CD1c-positive myeloid dendritic cell (primary cell): ENCODE measurements around the gene MAGI1.
"Not testable (repeated sequence)": the region's sequence is repeated elsewhere in the genome, so short reads cannot be mapped to it uniquely, and the experiment has no call there.

Source experiments
- DNase-seq: peaks from one replicate; pipeline ENCODE4 v3.0.0-alpha.2; 2016; ENCODE audit errors: extremely low spot score

Gene MAGI1

GRCh38 chr3:65877160-65877559, 161.6 kb downstream of the MAGI1 start:
- no peak for DNase-seq

GRCh38 chr3:65876028-65876420, 162.7 kb downstream of the MAGI1 start:
- DNase-seq = no peak

DNA sequence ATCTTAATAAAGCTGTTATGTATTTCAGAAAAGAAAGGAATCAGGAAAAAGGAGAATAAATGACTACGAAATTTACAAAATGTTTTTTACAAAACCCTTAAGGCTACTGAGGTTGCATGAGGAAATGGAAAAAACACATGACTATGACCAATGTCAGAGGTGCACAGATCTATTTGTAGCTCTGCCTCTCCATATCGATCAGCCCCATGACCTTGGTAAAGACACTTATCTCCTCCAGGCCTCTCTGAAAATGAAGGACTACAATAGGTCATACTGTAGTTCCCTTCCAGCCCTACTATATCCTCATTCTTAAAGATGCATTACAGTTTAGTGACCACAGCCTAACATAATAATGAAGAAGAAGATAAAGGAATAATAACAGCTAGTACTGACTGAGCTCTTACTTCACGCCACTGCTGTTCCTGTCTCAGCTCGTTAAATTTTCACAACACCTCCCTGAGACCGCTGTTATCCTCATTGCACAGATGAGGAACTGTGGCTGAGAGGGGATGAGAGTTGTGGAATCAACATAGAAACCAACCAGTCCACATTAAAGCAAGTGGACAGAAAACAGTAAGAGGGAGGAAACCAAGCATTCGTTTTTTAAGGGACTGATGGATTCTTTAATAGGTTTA, 163.2 kb downstream of the MAGI1 start:
- DNase-seq = no peak

- DNase-seq = no peak
These were observed 164.8 kb downstream of the MAGI1 start for GRCh38 chr3:65873869-65874268.

DNA sequence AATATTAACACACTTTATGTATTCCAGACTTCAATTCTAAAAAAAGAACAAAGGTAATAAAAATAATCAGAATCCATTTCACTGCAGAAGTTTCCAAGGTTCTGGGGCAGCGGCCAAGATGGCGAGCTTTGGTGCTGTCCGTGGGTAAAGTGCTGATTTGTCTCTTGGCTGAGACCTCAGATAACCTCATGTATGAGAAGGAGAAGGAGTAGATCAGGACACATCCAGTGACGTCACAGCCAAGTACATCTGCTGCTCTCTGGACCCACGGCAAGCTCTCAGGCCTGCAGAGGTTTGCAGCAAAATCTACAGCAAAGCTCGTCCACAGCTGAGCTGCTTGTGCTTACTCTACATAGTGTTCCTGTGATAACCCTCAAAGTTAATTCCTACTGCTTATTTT, 165.7 kb downstream of the MAGI1 start:
- no peak for DNase-seq

DNA sequence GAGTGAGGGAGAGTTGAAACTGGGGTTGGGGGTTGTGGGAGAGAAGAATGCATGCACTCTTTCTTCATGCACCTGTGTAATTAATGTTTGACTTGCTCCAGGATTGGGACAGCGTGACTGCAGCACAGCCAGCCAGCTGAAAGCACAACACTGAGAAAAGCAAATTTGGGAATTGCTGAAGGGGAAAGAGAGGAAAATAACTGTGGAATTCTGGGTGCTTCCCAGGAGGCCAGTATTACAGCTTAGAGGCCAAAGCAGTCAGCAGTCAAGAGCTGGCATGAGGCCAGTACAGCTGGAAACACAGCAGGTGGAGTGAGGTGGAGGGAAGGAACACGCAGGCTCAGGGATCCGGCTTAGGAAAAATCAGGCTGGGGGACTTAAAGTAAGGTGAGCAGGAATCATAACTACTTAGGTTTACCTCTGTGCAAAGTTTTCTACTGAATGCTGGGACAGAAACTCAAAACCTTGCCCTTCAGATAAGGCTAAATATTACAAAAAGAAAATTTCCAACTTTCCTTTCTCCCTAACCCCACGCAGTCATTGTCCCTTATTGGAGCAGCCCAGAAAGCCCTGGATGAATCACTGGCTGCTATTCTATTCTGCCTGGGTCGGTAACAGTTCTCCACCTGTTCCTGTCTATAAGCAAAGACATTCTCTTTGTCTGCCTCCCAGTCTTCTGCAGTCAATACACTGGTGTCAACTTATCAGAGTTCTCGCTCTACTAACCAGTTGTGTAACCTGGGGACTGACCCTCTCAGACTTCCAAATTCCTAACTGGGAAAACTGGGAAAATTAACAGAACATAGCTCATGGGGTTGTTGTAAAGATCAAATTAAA, 167.2 kb downstream of the MAGI1 start:
- no peak for DNase-seq

- DNase-seq = no peak
These were observed 168.9 kb downstream of the MAGI1 start for GRCh38 chr3:65869798-65870197.

DNA sequence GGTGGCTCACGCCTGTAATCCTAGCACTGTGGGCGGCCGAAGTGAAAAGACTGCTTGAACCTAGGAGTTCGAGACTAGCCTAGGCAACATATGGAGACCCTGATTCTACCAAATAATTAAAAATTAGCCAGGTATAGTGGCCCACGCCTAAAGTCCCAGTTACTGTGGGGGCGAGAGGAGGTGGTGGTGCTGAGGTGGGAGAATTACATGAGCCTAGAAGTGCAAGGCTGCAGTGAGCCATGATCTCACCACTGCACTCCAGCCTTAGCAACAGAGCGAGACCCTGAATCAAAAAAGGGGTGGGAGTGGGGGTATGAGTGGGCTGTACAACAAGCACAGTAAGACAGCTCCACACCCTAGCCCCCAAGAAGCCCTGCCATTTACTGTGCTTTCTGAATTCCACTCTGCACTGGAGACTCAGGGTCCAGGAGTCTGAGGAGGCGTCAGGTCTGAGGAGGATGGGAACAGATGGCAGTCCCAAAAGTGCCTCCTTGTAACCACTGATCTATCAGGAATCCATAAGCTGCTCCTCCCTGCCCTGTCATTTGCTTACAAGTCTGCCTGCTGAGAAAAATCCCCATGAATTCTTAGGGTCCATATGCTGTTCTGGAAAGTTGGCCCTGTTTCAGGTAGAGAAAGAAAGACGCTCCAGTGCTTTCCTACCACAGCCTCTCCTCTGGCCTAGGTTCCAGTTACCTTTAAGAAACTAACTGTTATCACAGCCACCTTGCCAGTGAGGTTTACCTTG, 171.1 kb downstream of the MAGI1 start:
- no peak for DNase-seq

GRCh38 chr3:65864357-65864904, 174.3 kb downstream of the MAGI1 start:
- no peak for DNase-seq

DNA sequence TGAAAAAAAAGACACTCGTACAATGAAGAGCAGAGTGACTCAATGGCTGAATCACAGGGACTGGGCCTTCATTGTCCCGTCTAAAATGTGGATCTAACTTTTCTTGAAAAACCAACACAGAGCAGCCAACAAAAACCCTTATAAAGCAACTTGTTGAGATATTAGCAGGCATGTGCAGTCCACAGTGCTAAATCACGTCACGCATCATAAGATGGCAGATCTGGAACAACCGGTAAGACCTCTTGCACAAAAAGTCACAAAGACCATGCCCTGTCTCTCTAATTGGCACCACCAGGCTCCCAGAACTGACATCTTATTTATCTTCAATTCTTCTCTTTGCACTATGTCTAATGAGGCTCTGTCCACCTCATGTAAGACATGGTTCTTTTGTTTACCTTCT, 177.0 kb downstream of the MAGI1 start:
- DNase-seq = no peak

DNA sequence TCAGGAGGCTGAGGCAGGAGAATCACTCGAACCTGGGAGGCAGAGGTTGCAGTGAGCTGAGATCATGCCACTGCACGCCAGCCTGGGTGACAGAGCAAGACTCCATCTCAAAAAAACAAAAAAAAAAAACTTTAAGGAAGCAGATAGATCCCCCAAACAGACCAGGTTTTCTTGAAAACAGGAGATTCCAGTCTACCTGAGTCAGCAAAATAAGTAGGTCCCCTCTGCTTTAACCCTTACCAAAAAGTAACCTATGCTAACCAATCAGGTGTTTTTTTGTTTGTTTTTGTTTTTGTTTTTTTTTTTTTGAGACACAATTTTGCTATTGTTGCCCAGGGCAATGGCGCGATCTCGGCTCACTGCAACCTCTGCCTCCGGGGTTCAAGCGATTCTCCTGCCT, 179.1 kb downstream of the MAGI1 start:
- DNase-seq = not testable (repeated sequence)

DNA sequence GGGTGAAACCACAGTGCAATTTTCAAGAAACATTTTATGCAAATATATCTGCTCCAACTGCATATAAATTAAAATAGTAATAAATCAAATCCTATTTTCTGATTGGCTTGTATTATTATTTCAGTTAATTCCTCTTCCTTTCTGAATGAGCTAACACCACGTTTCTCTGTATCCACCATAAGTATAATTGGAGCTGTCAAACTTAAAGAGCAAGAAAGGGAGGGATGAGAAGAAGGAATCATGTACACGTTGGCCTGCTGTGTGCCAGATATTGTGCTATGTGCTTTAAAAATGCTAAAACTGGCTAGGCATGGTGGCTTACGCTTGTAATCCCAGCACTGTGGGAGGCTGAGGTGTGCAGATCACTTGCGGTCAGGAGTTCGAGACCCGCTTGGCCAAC, 180.0 kb downstream of the MAGI1 start:
- DNase-seq = no peak

DNA sequence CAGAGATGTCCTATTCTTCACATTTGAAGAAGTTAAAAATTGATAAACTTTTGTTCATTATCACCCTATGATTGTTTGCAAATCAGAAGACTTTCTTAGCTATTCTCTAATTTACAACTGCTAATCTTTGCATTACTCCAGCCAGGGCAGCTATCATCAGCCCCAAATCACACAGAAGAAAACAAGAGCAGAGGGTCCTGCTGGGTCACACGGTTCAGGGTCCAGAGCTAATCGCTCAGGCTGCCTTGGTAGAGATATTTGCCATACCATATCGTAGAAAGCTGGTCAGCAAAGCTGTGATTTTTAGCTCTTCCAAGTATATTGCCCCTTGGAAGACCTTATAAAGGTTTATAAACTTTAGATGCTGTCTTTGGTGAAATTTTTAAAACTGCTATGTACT, 181.4 kb downstream of the MAGI1 start:
- no peak for DNase-seq

DNA sequence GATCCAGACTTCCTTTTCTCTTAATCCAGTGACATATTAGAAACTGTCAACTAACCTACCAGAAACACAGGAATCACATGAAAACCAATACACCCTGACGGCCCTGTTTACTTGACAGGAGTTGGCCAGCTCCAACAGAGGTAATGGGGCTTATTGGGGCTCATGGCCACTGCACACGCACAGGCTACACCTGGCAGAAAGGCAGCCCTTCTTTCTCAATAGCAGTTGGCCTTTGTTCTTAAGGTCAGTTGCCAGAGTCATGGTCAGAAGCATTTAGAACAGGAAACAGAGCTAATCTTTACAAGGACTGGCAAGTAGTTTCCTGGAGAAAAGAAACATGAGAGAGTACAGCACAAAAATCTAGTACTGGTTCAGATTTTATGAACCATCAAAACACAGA, 181.8 kb downstream of the MAGI1 start:
- no peak for DNase-seq

GRCh38 chr3:65855370-65856100, 183.2 kb downstream of the MAGI1 start:
- no peak for DNase-seq

GRCh38 chr3:65854606-65855304, 184.0 kb downstream of the MAGI1 start:
- DNase-seq = no peak

DNA sequence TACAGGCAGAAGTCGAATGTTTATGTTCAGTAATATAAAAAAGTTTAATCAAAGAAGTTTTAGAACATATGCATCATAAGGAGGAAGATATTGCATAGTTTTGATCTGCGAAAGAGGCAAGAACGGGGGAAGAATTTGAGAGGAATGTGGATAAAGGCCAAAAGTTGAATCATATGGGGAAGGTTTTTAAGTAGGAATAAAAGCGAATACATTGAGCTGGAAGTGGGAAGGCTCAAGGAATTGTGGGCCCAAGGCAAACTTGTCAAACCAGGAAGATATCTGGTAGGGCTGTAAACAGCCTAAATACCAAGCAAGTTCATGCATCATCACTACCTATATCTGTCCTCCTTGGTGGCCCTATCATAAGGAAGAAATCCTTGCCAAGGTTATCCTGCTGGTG, 186.9 kb downstream of the MAGI1 start:
- no peak for DNase-seq

- no peak for DNase-seq
These were observed 188.5 kb downstream of the MAGI1 start for GRCh38 chr3:65850261-65850660.

DNA sequence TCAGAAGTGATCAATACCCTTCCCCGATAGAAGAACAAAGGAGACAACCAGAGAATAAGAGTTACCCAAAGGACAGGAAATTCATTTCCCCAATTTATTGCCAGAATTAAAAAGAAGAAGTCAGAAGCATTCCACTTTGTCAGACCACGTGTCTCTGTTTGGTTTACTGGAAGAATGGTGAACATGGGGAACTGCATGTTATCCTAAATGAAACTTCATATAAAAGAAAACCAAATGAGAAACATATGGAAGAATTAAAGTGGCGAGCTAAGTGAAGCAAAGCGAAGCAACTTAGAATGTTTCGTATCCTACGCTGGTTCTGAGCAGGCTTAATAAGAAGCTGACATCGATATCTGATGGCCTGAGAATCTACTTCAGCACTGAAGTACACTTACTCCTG, 190.7 kb downstream of the MAGI1 start:
- no peak for DNase-seq

DNA sequence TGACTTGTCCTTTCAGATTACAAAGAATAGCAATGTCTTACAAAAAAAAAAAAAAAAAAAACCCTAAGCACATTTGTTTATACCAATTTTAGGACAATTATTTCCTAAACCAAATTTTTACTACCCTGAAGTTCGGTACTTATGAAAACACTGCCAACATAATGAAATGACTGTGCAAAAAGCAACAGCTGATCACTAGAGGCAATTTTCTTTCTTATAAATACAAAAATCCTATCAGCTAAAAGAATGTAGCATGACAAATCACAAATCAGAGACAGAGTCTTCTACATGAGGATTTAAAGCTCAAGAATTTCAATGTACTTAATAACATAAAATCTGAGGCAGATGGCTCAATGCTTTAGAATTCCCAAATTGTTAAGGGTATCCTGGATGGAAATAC, 191.8 kb downstream of the MAGI1 start:
- no peak for DNase-seq

DNA sequence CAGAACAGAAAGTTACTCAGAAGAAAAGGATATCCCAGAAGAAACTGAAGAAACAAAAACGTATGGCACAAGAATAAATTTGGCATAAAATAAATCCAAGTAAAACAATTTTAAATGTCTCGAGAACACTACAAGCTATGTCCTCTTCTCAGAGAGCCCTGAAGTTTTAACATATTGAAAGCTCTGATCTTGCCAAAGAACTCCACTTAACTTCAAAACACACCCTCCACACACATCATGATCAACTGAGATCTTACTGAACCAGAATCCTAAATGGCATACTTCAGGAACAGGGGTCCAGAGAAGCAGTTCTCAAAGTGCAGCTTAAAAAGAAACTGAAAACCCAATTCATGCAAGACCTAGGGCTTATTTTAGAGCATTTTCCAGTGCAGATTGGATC, 194.3 kb downstream of the MAGI1 start:
- no peak for DNase-seq
